PC-3 (cell line): ENCODE measurements around the gene TIMM8A.
"Not testable (repeated sequence)": the region's sequence is repeated elsewhere in the genome, so short reads cannot be mapped to it uniquely, and the experiment has no call there.

Source experiments
- CTCF ChIP-seq: fragments of 300-600 bp; sonication (generic); conservative IDR thresholded peaks from 2 replicates; pipeline ENCODE4 v1.5.1; 2017; ENCODE audit warnings: antibody characterized with exemption, low read depth, mild to moderate bottlenecking, low read length
- EZH2 ChIP-seq: fragments of 300-600 bp; sonication (generic); IDR thresholded peaks from one replicate; pipeline ENCODE4 v1.6.1; 2017; ENCODE audit warnings: antibody characterized with exemption, mild to moderate bottlenecking, low read length; ENCODE audit not compliant: unreplicated experiment
- EZH2phosphoT487 ChIP-seq: fragments of 300-600 bp; sonication (generic); IDR thresholded peaks from 2 replicates; pipeline ENCODE4 v1.6.1; 2018; ENCODE audit warnings: mild to moderate bottlenecking, antibody characterized with exemption, low read length, borderline replicate concordance

GRCh38 chrX:101326600-101326999 is 21.9 kb downstream of the TIMM8A start:
- not testable (repeated sequence) for TF ChIP-seq CTCF, EZH2, EZH2phosphoT487
